ENCODE measurements around the gene ERV3-1.
"Not testable (repeated sequence)": the region's sequence is repeated elsewhere in the genome, so short reads cannot be mapped to it uniquely, and the experiment has no call there.

The ERV3-1 gene

DNA sequence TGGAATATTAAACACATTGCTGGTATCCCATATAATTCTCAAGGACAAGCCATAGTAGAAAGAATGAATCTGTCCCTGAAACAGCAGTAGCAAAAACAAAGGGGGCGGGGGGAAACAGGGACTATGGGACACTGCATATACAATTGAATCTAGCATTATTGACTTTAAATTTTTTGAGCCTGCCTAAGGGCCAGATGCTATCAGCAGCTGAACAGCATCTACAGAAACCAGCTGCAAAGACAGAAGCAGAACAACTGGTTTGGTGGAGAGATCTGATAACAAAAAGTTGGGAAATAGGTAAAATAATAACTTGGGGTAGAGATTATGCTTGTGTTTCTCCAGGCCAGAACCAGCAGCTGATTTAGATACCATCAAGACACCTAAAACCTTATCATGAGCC, 57.7 kb downstream of the ERV3-1 start:
- DNase-seq; in situ Hi-C loops (cut with HindIII; ENCODE audit: low pct_ligation_motif_present, low pct_unique_long_range_greater_than_20kb, low sequenced_read_pairs): not testable (repeated sequence)

DNA sequence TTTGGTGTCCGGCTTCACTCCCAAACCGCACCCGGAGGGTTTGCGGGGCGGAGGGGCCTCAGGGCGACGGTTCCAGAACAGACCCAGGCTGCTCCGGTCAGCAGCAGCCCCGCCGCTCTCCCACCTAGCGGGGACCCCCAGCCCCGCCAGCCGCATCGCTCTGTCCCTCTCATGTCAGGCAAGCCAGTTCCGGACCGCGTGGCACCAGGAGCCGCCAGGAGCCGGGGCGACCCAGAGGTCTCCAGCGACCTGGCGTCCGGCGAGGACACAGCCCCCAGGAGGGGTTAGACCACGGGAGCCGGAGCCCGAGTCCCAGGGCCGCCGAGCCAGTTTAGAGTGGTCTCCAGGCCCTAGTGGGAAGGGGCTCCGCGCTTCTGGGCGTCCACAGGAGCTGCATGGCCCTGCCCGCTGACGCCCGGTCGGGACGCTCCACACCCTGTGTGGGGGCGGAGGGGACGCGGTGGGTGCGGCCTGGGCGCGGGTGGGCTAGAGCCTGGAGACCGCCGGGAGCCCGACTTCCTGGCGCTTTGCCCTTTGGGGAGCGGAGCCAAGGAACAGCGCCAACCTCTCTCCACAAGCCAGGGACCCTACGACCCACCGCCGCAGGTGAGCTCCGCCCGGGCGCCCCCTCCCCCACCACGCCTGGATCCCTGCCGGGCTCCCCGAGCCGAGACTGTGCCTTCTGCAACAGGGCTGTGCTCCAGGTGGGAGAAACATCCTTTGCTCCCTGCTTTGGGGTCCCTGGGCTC, 59.1 kb downstream of the ERV3-1 start:
- DNase-seq = no peak
- in situ Hi-C loops (cut with HindIII; ENCODE audit: low pct_ligation_motif_present, low pct_unique_long_range_greater_than_20kb, low sequenced_read_pairs) = no loop called here

DNA sequence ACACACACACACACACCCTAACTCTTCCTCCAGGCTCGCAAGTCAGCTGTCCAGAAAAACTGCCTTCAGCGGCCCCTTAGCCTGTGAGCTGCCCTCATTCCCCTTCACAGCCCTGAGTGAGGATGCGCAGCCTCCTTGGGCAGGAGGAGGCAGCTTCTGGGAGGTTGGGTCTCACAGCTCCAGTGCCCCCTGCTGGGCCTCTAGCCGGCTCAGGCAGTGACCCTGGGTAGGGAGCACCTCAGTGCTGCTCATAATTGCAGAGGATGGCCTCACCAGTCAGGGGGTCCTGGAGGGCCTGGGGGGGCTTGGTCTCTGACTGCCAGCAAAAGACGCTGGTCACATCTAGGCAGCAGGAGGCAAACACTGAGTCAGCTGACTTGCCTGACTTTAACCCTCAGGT, 59.7 kb downstream of the ERV3-1 start:
- in situ Hi-C loops (cut with HindIII; ENCODE audit: low pct_ligation_motif_present, low pct_unique_long_range_greater_than_20kb, low sequenced_read_pairs) = no loop called here
- DNase-seq = no peak

DNA sequence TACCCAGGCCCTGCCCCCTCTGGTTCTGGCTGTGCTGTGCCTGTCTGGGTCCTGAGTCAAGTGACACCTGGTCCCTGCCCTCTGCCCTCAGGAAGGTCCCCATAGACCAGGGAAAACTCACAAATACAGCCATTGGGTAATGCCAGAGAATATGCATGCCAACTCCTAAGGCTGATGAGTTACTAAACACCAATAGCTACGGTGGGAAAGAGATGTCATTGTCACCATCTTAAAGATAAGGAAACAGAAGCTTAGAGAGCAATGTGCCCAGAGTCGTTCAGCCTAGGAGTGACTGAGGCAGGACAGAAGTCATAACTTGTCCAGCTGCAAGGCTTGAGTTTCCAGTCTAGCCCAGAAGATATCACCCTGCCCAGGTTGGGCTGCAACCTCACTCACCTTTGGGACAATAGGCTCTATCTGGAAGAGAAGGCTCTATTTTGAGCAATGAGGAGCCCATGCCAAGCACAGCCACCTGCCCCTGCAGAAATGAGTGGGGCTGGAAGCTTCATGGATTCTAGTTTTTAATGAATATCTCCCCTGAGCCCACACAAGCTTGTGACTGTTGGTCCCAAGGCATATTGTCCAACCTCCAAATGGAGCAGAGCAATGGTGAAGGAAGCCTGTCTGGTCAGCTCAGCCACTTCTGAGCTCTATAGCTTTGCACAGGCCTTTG, 60.8 kb downstream of the ERV3-1 start:
- DNase-seq = no peak
- in situ Hi-C loops (cut with HindIII; ENCODE audit: low pct_ligation_motif_present, low pct_unique_long_range_greater_than_20kb, low sequenced_read_pairs) = no loop called here

DNA sequence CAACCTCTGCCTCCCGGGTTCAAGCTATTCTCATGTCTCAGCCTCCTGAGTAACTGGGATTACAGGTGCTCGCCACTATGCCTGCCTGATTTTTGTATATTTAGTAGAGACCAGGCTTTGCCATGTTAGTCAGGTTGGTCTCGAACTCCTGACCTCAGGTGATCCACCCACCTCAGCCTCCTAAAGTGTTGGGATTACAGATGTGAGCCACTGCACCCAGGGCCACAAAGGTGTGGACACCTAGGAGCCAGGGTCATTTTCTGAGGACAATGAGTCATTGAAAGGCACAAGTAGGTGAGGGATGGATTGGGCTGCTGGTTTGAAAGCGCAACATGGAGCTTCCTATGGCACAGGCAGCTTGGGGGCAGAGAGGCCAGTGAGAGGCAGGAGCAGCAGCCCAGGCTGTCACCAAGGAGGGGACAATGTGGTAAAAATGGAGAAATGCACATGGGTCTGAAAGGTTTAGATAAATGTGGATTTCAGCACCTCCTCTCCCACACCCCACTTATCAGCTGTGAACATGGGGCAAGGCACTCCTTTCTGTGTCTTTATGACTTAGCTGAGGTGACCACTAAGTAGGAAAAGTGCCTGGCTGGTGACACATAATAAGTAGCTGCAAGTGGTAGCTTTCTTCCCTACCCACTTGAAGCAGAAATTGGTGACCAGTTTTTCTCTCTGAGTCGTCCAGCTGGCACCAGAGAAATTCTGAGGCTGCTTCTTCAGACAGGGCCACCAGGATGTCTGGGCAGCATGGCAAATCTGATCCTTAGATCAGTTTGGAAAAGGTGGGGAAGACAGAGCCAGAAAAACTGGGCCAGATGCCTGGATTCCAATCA, 61.6 kb downstream of the ERV3-1 start:
- in situ Hi-C loops (cut with HindIII; ENCODE audit: low pct_ligation_motif_present, low pct_unique_long_range_greater_than_20kb, low sequenced_read_pairs); DNase-seq: not testable (repeated sequence)
